VCaP (cell line): Measurements from ENCODE around the gene GGTA1.
A peak's percentile ranks its signal among the peaks of the same experiment; 100 is the strongest.

Experiments used
- H3K27ac ChIP-seq: fragments of 450-650 bp; 2 replicates; pipeline ENCODE4 v1.5.1; 2017
- TF ChIP-seq, protein P1 (sequence below): fragments of 450-650 bp; conservative IDR thresholded peaks from 2 replicates; pipeline ENCODE4 v1.5.1; 2017; ENCODE audit warnings: mild to moderate bottlenecking, moderate library complexity

Gene GGTA1

DNA sequence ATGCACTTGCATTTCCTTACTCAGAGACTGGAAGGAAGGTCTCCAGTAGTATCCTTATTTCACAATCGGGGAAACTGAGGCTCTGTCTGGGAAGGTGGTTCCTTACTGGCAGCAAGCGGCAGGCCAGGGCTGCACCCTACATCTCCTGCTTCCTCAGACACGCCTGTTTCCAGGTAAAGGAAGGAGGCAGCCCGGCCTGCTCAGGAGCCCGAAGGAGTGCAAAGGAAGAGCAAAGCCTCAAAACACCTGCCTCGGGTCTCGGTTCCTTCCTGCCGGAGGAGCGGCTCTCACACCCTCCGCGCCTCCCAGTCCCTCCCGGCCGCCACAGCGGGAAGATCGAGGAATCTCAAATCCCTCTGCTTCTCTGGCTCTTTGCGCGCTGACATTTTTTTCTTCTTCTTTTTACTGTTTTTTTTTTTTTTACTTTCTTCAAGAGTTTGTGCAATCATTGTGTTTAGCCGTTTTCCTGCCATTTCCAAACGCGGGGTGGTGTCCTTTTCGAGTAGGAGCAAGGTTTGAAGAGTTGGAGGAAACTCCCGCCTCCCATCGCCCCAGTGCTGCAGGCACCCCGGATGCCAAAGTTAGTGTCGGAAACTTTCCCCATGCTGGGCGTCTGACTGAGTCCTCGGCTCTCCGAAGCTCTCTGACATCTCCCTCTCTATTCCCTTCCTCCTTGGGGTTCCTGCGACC, 1.0 kb downstream of the GGTA1 start:
- TF ChIP-seq, protein P1, sequence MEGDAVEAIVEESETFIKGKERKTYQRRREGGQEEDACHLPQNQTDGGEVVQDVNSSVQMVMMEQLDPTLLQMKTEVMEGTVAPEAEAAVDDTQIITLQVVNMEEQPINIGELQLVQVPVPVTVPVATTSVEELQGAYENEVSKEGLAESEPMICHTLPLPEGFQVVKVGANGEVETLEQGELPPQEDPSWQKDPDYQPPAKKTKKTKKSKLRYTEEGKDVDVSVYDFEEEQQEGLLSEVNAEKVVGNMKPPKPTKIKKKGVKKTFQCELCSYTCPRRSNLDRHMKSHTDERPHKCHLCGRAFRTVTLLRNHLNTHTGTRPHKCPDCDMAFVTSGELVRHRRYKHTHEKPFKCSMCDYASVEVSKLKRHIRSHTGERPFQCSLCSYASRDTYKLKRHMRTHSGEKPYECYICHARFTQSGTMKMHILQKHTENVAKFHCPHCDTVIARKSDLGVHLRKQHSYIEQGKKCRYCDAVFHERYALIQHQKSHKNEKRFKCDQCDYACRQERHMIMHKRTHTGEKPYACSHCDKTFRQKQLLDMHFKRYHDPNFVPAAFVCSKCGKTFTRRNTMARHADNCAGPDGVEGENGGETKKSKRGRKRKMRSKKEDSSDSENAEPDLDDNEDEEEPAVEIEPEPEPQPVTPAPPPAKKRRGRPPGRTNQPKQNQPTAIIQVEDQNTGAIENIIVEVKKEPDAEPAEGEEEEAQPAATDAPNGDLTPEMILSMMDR, result peak; percentile 40
- no peak overlapping the region; the same call in 1 of the 2 replicates for H3K27ac ChIP-seq

DNA sequence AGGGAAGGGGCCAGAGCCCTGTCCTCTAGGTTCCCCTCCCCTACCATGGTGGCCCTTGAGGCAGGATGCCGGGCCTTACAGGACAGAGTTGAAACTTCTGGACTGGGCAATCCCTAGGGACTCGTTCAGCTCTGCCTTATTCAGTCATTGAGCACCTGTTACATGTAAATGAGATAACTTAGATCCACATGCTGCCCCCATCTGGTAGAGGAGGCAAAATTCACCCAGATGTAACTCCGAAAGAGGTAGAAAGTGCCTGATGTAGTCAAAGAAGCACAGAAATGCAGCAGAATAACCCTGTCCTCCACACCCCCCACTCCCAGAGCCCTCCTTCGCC, 1.5 kb downstream of the GGTA1 start:
- TF ChIP-seq, protein P1, result peak; percentile 83
- H3K27ac ChIP-seq, result no peak overlapping the region

DNA sequence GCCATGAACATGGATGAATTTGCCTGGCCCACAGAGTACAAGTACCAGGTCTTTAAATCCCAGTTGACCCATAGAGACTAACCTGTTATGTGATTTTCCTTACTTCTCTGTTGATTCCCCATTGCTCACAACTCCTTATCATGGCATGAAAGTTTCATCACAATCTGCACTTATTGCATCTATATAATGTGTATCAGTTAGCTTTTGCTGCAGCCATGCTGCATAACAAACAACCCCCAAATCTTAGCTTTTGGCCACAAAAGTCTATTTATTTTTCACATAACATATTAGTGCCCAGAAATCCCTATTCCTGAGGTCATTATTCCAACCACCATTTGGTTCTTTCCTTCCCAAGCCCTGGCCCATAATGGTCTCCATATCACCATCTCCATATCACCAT, 3.7 kb downstream of the GGTA1 start:
- TF ChIP-seq, protein P1, result no peak
- no peak overlapping the region for H3K27ac ChIP-seq

DNA sequence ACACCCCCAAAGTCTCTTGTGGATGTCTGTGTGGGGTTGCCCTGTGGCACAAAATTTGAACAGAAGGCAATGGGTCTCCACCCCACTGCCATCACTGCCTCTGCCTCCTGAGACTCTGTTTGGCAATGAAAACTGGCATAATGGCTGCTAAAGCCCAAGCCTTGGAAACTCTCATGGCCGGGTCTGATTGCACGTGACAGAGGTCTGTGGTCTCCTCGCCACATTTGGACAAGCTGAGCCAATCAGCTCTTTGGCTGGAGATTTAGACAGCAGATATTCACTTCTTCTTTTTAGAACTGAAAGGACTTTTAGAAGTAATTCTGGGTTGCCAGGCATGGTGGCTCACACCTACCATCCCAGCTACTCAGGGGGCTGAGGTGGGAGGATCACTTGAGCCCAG, 5.5 kb downstream of the GGTA1 start:
- TF ChIP-seq, protein P1, result no peak
- H3K27ac ChIP-seq, result no peak overlapping the region

DNA sequence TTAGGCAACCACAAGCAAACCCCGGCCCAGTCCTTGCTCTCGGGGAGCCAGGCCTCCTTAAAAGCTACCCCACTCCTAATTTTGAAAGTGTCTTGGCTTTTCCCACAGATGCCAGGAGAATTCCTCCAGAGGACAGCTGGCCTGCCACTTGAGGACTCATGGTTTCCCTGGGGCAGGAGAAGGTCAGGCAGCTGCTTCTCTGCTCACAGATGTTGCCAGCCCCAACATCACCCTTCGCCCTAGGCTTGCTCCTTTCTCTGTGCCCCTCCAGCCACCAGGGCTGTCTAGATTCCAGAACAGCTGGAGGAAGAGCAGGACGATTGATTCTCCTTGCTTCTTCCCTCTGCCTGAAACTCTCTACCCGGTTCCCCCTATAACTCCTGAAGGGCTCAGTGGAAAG, 8.5 kb downstream of the GGTA1 start:
- TF ChIP-seq, protein P1, result no peak
- H3K27ac ChIP-seq, result no peak overlapping the region

DNA sequence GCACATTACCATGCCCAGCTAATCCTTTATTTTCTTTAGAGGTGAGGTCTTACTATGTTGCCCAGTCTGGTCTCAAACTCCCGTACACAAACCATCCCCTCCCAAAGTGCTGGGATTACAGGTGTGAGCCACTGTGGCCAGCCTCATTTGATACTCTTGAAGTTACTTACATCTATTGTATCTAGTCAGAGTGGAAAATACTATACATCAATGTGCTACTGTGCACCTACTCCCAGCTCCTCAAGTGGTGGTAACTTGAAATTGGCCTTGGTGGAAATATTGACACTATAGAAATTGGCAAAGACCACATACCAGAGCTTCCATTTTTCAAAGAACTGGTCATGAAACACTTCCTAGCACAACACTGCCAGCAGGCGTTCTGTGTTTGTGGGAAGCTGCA, 10.3 kb downstream of the GGTA1 start:
- no peak overlapping the region for H3K27ac ChIP-seq
- TF ChIP-seq, protein P1, result no peak

DNA sequence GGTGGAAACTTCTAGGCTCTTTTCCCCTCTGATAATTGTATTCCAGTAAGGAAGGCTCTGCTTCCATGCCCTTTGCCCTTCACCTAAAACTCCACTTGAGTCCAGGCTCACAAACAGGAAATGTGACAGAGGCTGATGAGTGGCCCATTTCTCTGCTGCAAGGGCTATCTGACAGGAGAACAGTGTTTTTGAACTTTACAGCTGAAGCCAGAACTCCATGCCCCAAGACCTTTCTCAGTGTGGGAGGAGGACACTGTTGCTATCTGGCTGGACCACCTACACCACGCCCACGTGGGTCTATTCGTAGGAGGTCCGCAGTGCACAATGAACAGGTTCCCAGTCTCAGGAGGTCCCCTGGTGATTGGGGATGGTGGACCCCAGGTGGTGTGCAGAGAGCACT, 13.6 kb downstream of the GGTA1 start:
- H3K27ac ChIP-seq, result no peak overlapping the region
- TF ChIP-seq, protein P1, result no peak
